NB4 (cell line): Measurements from ENCODE around the gene RNF40.
A peak's percentile ranks its signal among the peaks of the same experiment; 100 is the strongest.

ENCODE experiments used
- DNase-seq: peaks from one replicate; pipeline ENCODE4 v3.0.0; 2010; ENCODE audit warnings: low read depth
- H3K4me3 ChIP-seq: one replicate; pipeline ENCODE4 v1.5.1; 2011; ENCODE audit warnings: mild to moderate bottlenecking, low read depth, low read length, moderate library complexity
- CTCF ChIP-seq: IDR thresholded peaks from one replicate; pipeline ENCODE4 v1.5.1; 2012; ENCODE audit warnings: low read depth, low read length
- MYC ChIP-seq: IDR thresholded peaks from 2 replicates; pipeline ENCODE4 v1.6.1; 2011; ENCODE audit warnings: low read depth, low read length
- POLR2A ChIP-seq: IDR thresholded peaks from 2 replicates; pipeline ENCODE4 v1.6.1; 2011; ENCODE audit warnings: mild to moderate bottlenecking; ENCODE audit not compliant: insufficient read length; ENCODE audit errors: extremely low read depth
- TF ChIP-seq, protein P1 (sequence below): IDR thresholded peaks from 2 replicates; pipeline ENCODE4 v1.6.1; 2011; ENCODE audit warnings: low read depth, low read length

The RNF40 gene

GRCh38 chr16:30725418-30725792 lies 36.7 kb upstream of the RNF40 start:
- no peak for DNase-seq
- H3K4me3 ChIP-seq = no peak overlapping the region
- TF ChIP-seq POLR2A (no peak), MYC (no peak), CTCF (no peak)
- TF ChIP-seq, protein P1, sequence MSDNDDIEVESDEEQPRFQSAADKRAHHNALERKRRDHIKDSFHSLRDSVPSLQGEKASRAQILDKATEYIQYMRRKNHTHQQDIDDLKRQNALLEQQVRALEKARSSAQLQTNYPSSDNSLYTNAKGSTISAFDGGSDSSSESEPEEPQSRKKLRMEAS = no peak

GRCh38 chr16:30728321-30728720 lies 33.8 kb upstream of the RNF40 start:
- TF ChIP-seq MYC (no peak), CTCF (no peak), POLR2A (no peak)
- TF ChIP-seq, protein P1 = no peak

DNA sequence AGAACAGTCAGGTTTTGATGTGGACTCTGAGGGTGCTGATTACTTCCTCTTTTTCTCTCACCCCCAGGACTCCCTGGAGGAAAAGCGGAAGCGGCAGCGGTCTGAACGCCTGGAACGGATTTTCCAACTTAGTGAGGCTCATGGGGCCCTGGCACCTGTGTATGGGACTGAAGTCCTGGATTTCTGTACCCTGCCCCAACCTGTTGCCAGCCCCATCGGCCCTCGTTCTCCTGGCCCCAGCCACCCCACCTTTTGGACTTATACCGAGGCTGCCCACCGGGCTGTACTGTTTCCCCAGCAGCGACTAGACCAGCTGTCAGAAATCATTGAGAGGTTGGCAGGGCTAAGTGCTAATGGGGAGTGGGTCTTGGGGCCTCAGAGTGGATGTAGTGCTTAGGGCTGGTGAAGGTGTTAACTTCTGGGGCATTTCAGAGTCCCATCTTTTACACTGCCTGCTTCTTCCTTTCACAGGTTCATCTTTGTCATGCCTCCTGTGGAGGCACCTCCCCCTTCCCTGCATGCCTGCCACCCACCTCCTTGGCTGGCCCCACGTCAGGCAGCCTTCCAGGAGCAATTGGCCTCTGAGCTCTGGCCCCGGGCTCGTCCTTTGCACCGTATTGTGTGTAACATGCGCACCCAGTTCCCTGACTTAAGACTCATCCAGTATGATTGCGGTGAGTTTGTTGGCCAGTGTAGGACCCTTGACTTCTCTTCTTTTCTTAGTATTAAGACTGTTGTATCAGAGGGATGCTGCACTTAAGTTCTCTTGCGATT lies 33.0 kb upstream of the RNF40 start:
- H3K4me3 ChIP-seq = no peak overlapping the region
- no peak for TF ChIP-seq POLR2A
- no peak for TF ChIP-seq MYC
- TF ChIP-seq, protein P1 = no peak
- TF ChIP-seq CTCF = no peak
- peak; percentile 25 for DNase-seq

More at GRCh38 chr16:30728321-30728720, 33.8 kb upstream of the RNF40 start:
- no peak overlapping the region for H3K4me3 ChIP-seq
- no peak for DNase-seq

GRCh38 chr16:30731411-30731810 lies 30.7 kb upstream of the RNF40 start:
- TF ChIP-seq CTCF (no peak), POLR2A (no peak), MYC (no peak)
- TF ChIP-seq, protein P1 = no peak
- no peak overlapping the region for H3K4me3 ChIP-seq
- DNase-seq = no peak

- TF ChIP-seq MYC (no peak), POLR2A (no peak), CTCF (no peak)
- TF ChIP-seq, protein P1 = no peak
- DNase-seq = no peak
- H3K4me3 ChIP-seq = no peak overlapping the region
These were observed 24.9 kb upstream of the RNF40 start for GRCh38 chr16:30736995-30737793.
